IMR-90 (cell line): ENCODE results near the gene NFASC. TPM values are rescaled to one million over a fixed set of nuclear protein-coding genes. Genes with fewer than 3 reads are reported as not detected.
A peak's percentile ranks its signal among the peaks of the same experiment; 100 is the strongest.

Source experiments
- ATAC-seq: fragments of 200-7000 bp; cut with Tn5 transposase; 2 replicates; pipeline ENCODE4 v1.9.1; 2020; ENCODE audit warnings: low read depth, mild to moderate bottlenecking, moderate library complexity
- BruUV-seq: library from RNA; stranded (reverse); fragments of 400-500 nt; replicated peaks from 2 replicates; lab custom pipeline; 2021; lab: Mats Ljungman, UMichigan
- CTCF ChIA-PET: fragments of 300-600 bp; formaldehyde crosslinking; extraction: SDS; loops from one replicate; lab custom pipeline; 2021; ENCODE audit warnings: antibody characterized with exemption; lab: Yijun Ruan, JAX
- POLR2A ChIA-PET: fragments of 300-600 bp; sonication (Branson Sonifier 250); formaldehyde crosslinking; loops from one replicate; lab custom pipeline; 2022; ENCODE audit warnings: antibody characterized with exemption; ENCODE audit not compliant: unreplicated experiment; lab: Charles Lee
- DNase-seq: peaks from one replicate; pipeline ENCODE4 v3.0.0; 2013
- H2AFZ ChIP-seq: replicated peaks from 2 replicates; pipeline ENCODE3; 2013; ENCODE audit warnings: low read length, mild to moderate bottlenecking; ENCODE audit not compliant: poor library complexity
- H2AK5ac ChIP-seq: 2 replicates; pipeline ENCODE4 v1.6.1; 2013; ENCODE audit warnings: low read depth, low read length, inconsistent platforms
- H2AK9ac ChIP-seq: replicated peaks from 2 replicates; pipeline ENCODE3; 2013; ENCODE audit warnings: mild to moderate bottlenecking, low read depth, low read length, moderate library complexity; ENCODE audit not compliant: poor library complexity
- H2BK120ac ChIP-seq: 2 replicates; pipeline ENCODE4 v1.6.1; 2013; ENCODE audit warnings: low read depth, low read length, inconsistent platforms
- H2BK15ac ChIP-seq: 3 replicates; pipeline ENCODE4 v1.6.1; 2013; ENCODE audit warnings: low read depth, low read length, inconsistent platforms
- H2BK20ac ChIP-seq: 2 replicates; pipeline ENCODE4 v1.6.1; 2013; ENCODE audit warnings: low read depth, mild to moderate bottlenecking, inconsistent platforms, low read length, moderate library complexity
- H2BK5ac ChIP-seq: 2 replicates; pipeline ENCODE4 v1.6.1; 2013; ENCODE audit warnings: mild to moderate bottlenecking, low read depth, low read length, inconsistent platforms; ENCODE audit not compliant: poor library complexity, severe bottlenecking
- H3K14ac ChIP-seq: replicated peaks from 2 replicates; pipeline ENCODE4 v1.6.1; 2013; ENCODE audit warnings: low read depth, low read length, inconsistent platforms
- H3K18ac ChIP-seq: 2 replicates; pipeline ENCODE4 v1.6.1; 2013; ENCODE audit warnings: low read depth, low read length, control low read depth
- H3K23ac ChIP-seq: 2 replicates; pipeline ENCODE4 v1.6.1; 2013; ENCODE audit warnings: low read depth, low read length, inconsistent platforms
- H3K27ac ChIP-seq: 2 replicates; pipeline ENCODE4 v1.5.1; 2013; ENCODE audit warnings: mild to moderate bottlenecking, control low read depth, low read length; ENCODE audit not compliant: insufficient read depth
- H3K27me3 ChIP-seq: 2 replicates; pipeline ENCODE4 v1.6.1; 2013; ENCODE audit warnings: low read length; ENCODE audit not compliant: control insufficient read depth, insufficient read depth
- H3K36me3 ChIP-seq: 2 replicates; pipeline ENCODE4 v1.6.1; 2013; ENCODE audit warnings: low read length, mixed read lengths; ENCODE audit not compliant: control insufficient read depth, insufficient read depth
- H3K4ac ChIP-seq: 2 replicates; pipeline ENCODE4 v1.6.1; 2013; ENCODE audit warnings: low read depth, low read length, inconsistent platforms
- H3K4me1 ChIP-seq: 2 replicates; pipeline ENCODE4 v1.6.1; 2013; ENCODE audit warnings: low read length, mixed read lengths; ENCODE audit not compliant: control insufficient read depth, insufficient read depth
- H3K4me2 ChIP-seq: 2 replicates; pipeline ENCODE4 v1.6.1; 2013; ENCODE audit warnings: low read depth, mild to moderate bottlenecking, control low read depth, low read length, moderate library complexity
- H3K4me3 ChIP-seq: 2 replicates; pipeline ENCODE4 v1.5.1; 2013; ENCODE audit warnings: low read depth, mild to moderate bottlenecking, control low read depth, low read length, moderate library complexity; ENCODE audit not compliant: insufficient read depth
- H3K56ac ChIP-seq: 2 replicates; pipeline ENCODE4 v1.6.1; 2013; ENCODE audit warnings: low read length, inconsistent platforms; ENCODE audit not compliant: insufficient read depth; ENCODE audit errors: extremely low read depth
- H3K79me1 ChIP-seq, 2 experiments: 2 replicates each; pipeline ENCODE4 v1.6.1; 2013; ENCODE audit warnings: low read length in 2 of 2, inconsistent platforms in 1 of 2, low read depth in 1 of 2
- H3K9ac ChIP-seq: 2 replicates; pipeline ENCODE4 v1.6.1; 2013; ENCODE audit warnings: low read depth, low read length, control low read depth
- H3K9me1 ChIP-seq: 2 replicates; pipeline ENCODE4 v1.6.1; 2013; ENCODE audit warnings: low read length, inconsistent platforms; ENCODE audit not compliant: insufficient read depth
- H3K9me3 ChIP-seq: 2 replicates; pipeline ENCODE4 v1.6.1; 2013; ENCODE audit warnings: low read length; ENCODE audit not compliant: control insufficient read depth, insufficient read depth
- H4K20me1 ChIP-seq: 2 replicates; pipeline ENCODE4 v1.6.1; 2013; ENCODE audit warnings: low read length, inconsistent platforms; ENCODE audit not compliant: insufficient read depth
- H4K5ac ChIP-seq: 2 replicates; pipeline ENCODE4 v1.6.1; 2013; ENCODE audit warnings: mild to moderate bottlenecking, low read depth, low read length, control low read depth
- H4K8ac ChIP-seq, 2 experiments: 2 replicates each; pipeline ENCODE4 v1.6.1; 2013; ENCODE audit warnings: low read depth in 2 of 2, low read length in 2 of 2, control low read depth in 1 of 2, inconsistent platforms in 1 of 2
- H4K91ac ChIP-seq: 2 replicates; pipeline ENCODE4 v1.6.1; 2013; ENCODE audit warnings: low read depth, low read length, inconsistent platforms; ENCODE audit not compliant: insufficient read depth
- CTCF ChIP-seq: conservative IDR thresholded peaks from 2 replicates; pipeline ENCODE4 v1.5.1; 2012; ENCODE audit warnings: mild to moderate bottlenecking, low read depth, low read length, improper control_type of control experiment
- NFE2L2 ChIP-seq: fragments of 150-350 bp; IDR thresholded peaks from 2 replicates; pipeline ENCODE4 v1.6.1; 2016; ENCODE audit warnings: low read depth, mild to moderate bottlenecking, low read length
- POLR2A ChIP-seq: IDR thresholded peaks from 2 replicates; pipeline ENCODE4 v1.6.1; 2012; ENCODE audit warnings: mild to moderate bottlenecking, low read depth, low read length
- RAD21 ChIP-seq: IDR thresholded peaks from 2 replicates; pipeline ENCODE4 v1.6.1; 2012; ENCODE audit warnings: low read length, improper control_type of control experiment
- SMC3 ChIP-seq: fragments of 150-350 bp; IDR thresholded peaks from 2 replicates; pipeline ENCODE4 v1.6.1; 2016; ENCODE audit warnings: low read depth, mild to moderate bottlenecking, antibody characterized with exemption, low read length, moderate library complexity
- WGBS, 2 experiments: methylation state at CpG; one replicate each; pipeline versions ENCODE4 v1.1.5 to v1.1.7; 2013; ENCODE audit warnings: missing lambda C conversion rate in 2 of 2; ENCODE audit not compliant: insufficient read length in 1 of 2; ENCODE audit errors: extremely low coverage in 2 of 2; 5-methylcytosine and 5-hydroxymethylcytosine counted together
- dilution Hi-C: fragments of 300-500 bp; cut with HindIII; formaldehyde crosslinking; loops from one replicate; pipeline ENCODE4 v1.14.3; 2018; ENCODE audit warnings: low sequenced_read_pairs; ENCODE audit not compliant: unreplicated experiment
- in situ Hi-C: fragments of 300-500 bp; cut with MboI; formaldehyde crosslinking; loops from 3 replicates; pipeline ENCODE4 v1.14.3; 2019; ENCODE audit warnings: low sequenced_read_pairs, inconsistent platforms, mixed read lengths
- intact Hi-C: fragments of 100-400 bp; cut with micrococcal nuclease; formaldehyde crosslinking; loops from 2 replicates; pipeline ENCODE4 v1.10.0; 2022
- polyA plus RNA-seq, 3 experiments: library from polyadenylated mRNA; depleted of rRNA; stranded (reverse); fragments of >200 nt; gene quantifications; 2 replicates each; pipeline ENCODE4 v1.2.3, GENCODE V29; 2012; ENCODE audit warnings: low replicate concordance in 1 of 3
- total RNA-seq: library from RNA; depleted of rRNA; stranded (reverse); fragments of >200 nt; gene quantifications from 2 replicates; pipeline ENCODE4 v1.2.3, GENCODE V29; 2012

Gene NFASC
- total and polyA plus RNA-seq, 2 of the 4 experiments (the other 2 are of a cell fraction) = 0.18 to 0.79 TPM

DNA sequence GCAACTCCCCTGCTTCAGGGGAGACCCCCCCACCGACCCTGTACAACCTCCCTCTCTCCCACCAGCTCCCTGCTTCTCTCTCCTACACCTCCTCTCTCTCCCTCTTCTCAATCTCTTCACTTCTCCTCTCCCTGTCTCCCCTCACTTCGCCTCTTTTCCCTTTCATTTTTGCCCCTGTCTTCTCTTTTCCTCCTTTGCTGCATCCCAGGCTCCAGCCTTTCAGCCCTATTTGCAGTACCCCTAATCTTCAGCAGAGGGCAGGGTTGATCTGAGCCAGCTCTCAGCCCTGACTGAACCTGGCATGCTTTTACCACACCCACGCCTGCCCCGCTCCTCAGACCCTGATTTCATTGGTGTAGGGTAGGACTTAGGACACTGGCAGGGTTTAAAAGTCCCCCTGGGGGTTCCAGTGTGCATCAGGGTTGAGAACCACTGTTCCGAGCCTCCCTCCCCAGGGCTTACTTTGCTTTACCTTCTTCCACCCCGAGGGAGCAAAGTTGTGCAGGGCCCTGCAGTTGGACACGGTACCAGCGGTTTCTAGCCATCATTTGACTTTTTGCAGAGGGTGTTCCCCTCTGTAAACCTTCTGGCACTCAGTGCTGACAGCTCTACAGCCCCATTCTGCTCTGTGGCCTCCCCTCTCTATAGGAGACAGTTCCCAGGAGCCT, 105.0 kb downstream of the NFASC start:
- no TSS peak for BruUV-seq
- Histone ChIP-seq H3K56ac (no peak overlapping the region), H3K18ac (no peak overlapping the region), H4K8ac (no peak overlapping the region), H3K4me1 (no peaks in the 10 kb centered on the region), H2AFZ (peak overlapping the region; percentile 65), H3K9me3 (no peaks in the 10 kb centered on the region), H3K4me3 (no peak overlapping the region), H3K9ac (no peak overlapping the region), H2AK9ac (no peak overlapping the region), H2BK120ac (no peak overlapping the region), H4K5ac (no peak overlapping the region), H2AK5ac (no peak overlapping the region), H2BK5ac (no peak overlapping the region), H3K9me1 (no peaks in the 10 kb centered on the region), H3K4me2 (no peak overlapping the region), H2BK15ac (no peak overlapping the region), H3K27ac (no peak overlapping the region), H3K14ac (no peak overlapping the region), H3K4ac (no peak overlapping the region), H3K27me3 (peaks cover 22% of the 10 kb centered on the region), H2BK20ac (no peak overlapping the region), H4K20me1 (no peaks in the 10 kb centered on the region; the same call in 1 of the 2 replicates), H3K23ac (no peak overlapping the region), H3K36me3 (no peaks in the 10 kb centered on the region), H4K91ac (no peak overlapping the region), H3K79me1 (no peaks in the 10 kb centered on the region)
- DNase-seq (peak; percentile 32), ATAC-seq (peak; percentile 96)
- dilution Hi-C loops (no loop called here), intact Hi-C loops (loop anchor here (1.0 kb wide), 1 partner anchor 281 kb away; no protein-coding TSS in a partner anchor), in situ Hi-C loops (loop anchor here (5.0 kb wide), 1 partner anchor 282 kb away; no protein-coding TSS in a partner anchor)
- TF ChIP-seq SMC3 (peak; percentile 72), POLR2A (no peak), CTCF (peak; percentile 72), RAD21 (peak; percentile 69), NFE2L2 (no peak)
- ChIA-PET CTCF (interaction anchor here (1.1 to 1.7 kb wide), 3 partner anchors 85 to 280 kb away, joined by 3 to 5 read pairs (median 3); no protein-coding TSS in a partner anchor), POLR2A (no interaction called here)
- WGBS, 2 experiments = 40% methylated on average over 2 of the region's 8 CpGs; no CpG with 5 or more reads in 1 of the 2 experiments
